Prostate gland (tissue), 2 donors: ENCODE measurements around the gene CKAP2L.

Experiments
- POLR2AphosphoS5 ChIP-seq: sonication (generic); formaldehyde crosslinking; IDR thresholded peaks from one replicate; pipeline ENCODE4 v1.6.1; 2017; ENCODE audit warnings: antibody characterized with exemption
- TF ChIP-seq, protein P1 (sequence below), 4 experiments: fragments of 200-600 bp in 2 of 4; fragments of 450-650 bp in 2 of 4; sonication (generic) in 2 of 4; IDR thresholded peaks; 1 replicate in 3 of 4; 2 replicates in 1 of 4; pipeline ENCODE4 v1.5.1; 2016 to 2019; ENCODE audit warnings: antibody characterized with exemption in 4 of 4, mild to moderate bottlenecking in 2 of 4, moderate library complexity in 2 of 4

DNA sequence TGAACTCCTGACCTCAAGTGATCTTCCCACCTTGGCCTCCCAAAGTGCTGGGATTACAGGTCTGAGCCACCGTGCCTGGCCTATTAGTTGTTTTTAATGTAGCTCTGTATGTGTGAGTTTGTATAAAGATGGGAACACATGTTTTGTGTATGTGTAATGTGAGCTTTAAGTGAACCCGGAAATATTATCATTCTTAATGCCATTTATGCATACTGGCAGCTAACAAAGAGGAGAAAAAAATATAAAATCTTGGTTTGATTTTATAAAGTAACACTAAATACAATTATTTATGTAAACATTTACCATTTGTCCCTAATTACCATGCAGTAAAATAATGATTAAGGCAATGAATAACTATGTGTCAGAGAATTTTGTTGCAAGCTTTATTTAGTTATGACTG is 9.1 kb upstream of the CKAP2L start:
- TF ChIP-seq, protein P1, sequence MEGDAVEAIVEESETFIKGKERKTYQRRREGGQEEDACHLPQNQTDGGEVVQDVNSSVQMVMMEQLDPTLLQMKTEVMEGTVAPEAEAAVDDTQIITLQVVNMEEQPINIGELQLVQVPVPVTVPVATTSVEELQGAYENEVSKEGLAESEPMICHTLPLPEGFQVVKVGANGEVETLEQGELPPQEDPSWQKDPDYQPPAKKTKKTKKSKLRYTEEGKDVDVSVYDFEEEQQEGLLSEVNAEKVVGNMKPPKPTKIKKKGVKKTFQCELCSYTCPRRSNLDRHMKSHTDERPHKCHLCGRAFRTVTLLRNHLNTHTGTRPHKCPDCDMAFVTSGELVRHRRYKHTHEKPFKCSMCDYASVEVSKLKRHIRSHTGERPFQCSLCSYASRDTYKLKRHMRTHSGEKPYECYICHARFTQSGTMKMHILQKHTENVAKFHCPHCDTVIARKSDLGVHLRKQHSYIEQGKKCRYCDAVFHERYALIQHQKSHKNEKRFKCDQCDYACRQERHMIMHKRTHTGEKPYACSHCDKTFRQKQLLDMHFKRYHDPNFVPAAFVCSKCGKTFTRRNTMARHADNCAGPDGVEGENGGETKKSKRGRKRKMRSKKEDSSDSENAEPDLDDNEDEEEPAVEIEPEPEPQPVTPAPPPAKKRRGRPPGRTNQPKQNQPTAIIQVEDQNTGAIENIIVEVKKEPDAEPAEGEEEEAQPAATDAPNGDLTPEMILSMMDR (IDR thresholded peaks at IDR 0.05), result no peak
- no peak for TF ChIP-seq POLR2AphosphoS5
